ENCODE measurements around the gene ERC1. TPM values are rescaled to one million over a fixed set of nuclear protein-coding genes. Genes with fewer than 3 reads are reported as not detected.

The ERC1 gene
- total and polyA plus RNA-seq, 12 donors: 6.5 to 67.5 (median 47.5) TPM

- DNase-seq (no peak), ATAC-seq (no peak)
- Histone ChIP-seq H3K4me3 (no peak overlapping the region), H3K9me3 (no peaks in the 10 kb centered on the region), H3K4me1 (peaks cover 0 to 29% (median 9%) of the 10 kb centered on the region in 9 donors), H3K36me3 (peaks cover 0 to 17% (median 0%) of the 10 kb centered on the region in 9 donors), H3K27me3 (no peaks in the 10 kb centered on the region), H3K27ac (no peak overlapping the region)
- WGBS, 2 donors: 92 to 93% methylated on average over 3 of the region's 3 CpGs
- no peak for TF ChIP-seq CTCF (IDR thresholded peaks at IDR 0.05)
- intact Hi-C loops (cut with DNase I): no loop called here
Measured at GRCh38 chr12:1020389-1020788, 29.4 kb downstream of the ERC1 start.

GRCh38 chr12:1022032-1022970, 31.3 kb downstream of the ERC1 start:
- Histone ChIP-seq H3K27me3 (no peaks in the 10 kb centered on the region), H3K4me3 (no peak overlapping the region), H3K36me3 (peaks cover 0 to 18% (median 0%) of the 10 kb centered on the region in 9 donors), H3K27ac (no peak overlapping the region), H3K4me1 (peaks cover 0 to 16% (median 9%) of the 10 kb centered on the region in 9 donors), H3K9me3 (peaks cover 0 to 6% (median 0%) of the 10 kb centered on the region in 11 donors)
- no peak for ATAC-seq
- no peak for TF ChIP-seq CTCF (IDR thresholded peaks at IDR 0.05)
- intact Hi-C loops (cut with DNase I): no loop called here
- DNase-seq: no peak
- WGBS, 2 donors: 96 to 97% methylated on average over 9 of the region's 9 CpGs

GRCh38 chr12:1030779-1031178, 39.8 kb downstream of the ERC1 start:
- TF ChIP-seq CTCF (IDR thresholded peaks at IDR 0.05): no peak
- no peaks in the 10 kb centered on the region for H3K4me1 ChIP-seq
- H3K9me3 ChIP-seq: peaks cover 0 to 6% (median 0%) of the 10 kb centered on the region in 11 donors
- no peak overlapping the region for H3K27ac ChIP-seq
- DNase-seq (no peak), ATAC-seq (no peak)
- 96% methylated on average over 3 of the region's 3 CpGs for WGBS, 2 donors
- intact Hi-C loops (cut with DNase I): no loop called here
- H3K4me3 ChIP-seq: no peak overlapping the region
- no peaks in the 10 kb centered on the region for H3K27me3 ChIP-seq
- peaks cover 0 to 66% (median 3%) of the 10 kb centered on the region in 9 donors for H3K36me3 ChIP-seq

- Histone ChIP-seq H3K36me3 (peaks cover 0 to 46% (median 0%) of the 10 kb centered on the region in 9 donors), H3K27me3 (no peaks in the 10 kb centered on the region), H3K27ac (no peak overlapping the region), H3K4me3 (no peak overlapping the region), H3K4me1 (no peaks in the 10 kb centered on the region), H3K9me3 (no peaks in the 10 kb centered on the region)
- DNase-seq: no peak
- WGBS, 2 donors: 95 to 99% methylated on average over 3 of the region's 3 CpGs
- ATAC-seq: no peak
- intact Hi-C loops (cut with DNase I): no loop called here
- TF ChIP-seq CTCF (IDR thresholded peaks at IDR 0.05): no peak
Measured at GRCh38 chr12:1034243-1034642, 43.2 kb downstream of the ERC1 start.

Measured in heart right ventricle (tissue), 16 donors.